H1 (cell line): ENCODE measurements around the gene SPPL3. TPM values are rescaled to one million over a fixed set of nuclear protein-coding genes. Genes with fewer than 3 reads are reported as not detected.
A peak's percentile ranks its signal among the peaks of the same experiment; 100 is the strongest.

Experiments used
- CTCF ChIA-PET: fragments of 300-600 bp; sonication (Branson Sonifier 250); formaldehyde crosslinking; loops from one replicate; lab custom pipeline; 2021; ENCODE audit not compliant: partially characterized antibody; lab: Charles Lee
- POLR2A ChIA-PET: fragments of 300-600 bp; sonication (Branson Sonifier 250); formaldehyde crosslinking; loops from one replicate; lab custom pipeline; 2021; ENCODE audit warnings: inconsistent platforms; ENCODE audit not compliant: partially characterized antibody; lab: Charles Lee
- DNase-seq, 2 experiments: peaks; one replicate each; pipeline versions ENCODE4 v3.0.0 to v3.0.0-alpha.2; 2010 to 2022; ENCODE audit warnings: low spot score in 2 of 2, low read depth in 1 of 2, mixed read lengths in 1 of 2
- FAIRE-seq: peaks from 2 replicates; lab custom pipeline; 2011; peaks lifted over from hg19 to GRCh38; lab: Jason Lieb, UNC
- H2AFZ ChIP-seq: 2 replicates; pipeline ENCODE4 v1.8.1; 2012; ENCODE audit warnings: low read length, inconsistent platforms
- H2AK5ac ChIP-seq: 2 replicates; pipeline ENCODE4 v1.6.1; 2013; ENCODE audit warnings: low read depth, low read length
- H2BK120ac ChIP-seq: replicated peaks from 2 replicates; pipeline ENCODE3; 2013; ENCODE audit warnings: low read depth, low read length, inconsistent platforms
- H2BK12ac ChIP-seq: 2 replicates; pipeline ENCODE4 v1.6.1; 2013; ENCODE audit warnings: low read depth, low read length
- H2BK15ac ChIP-seq: 2 replicates; pipeline ENCODE4 v1.6.1; 2013; ENCODE audit warnings: low read length
- H2BK20ac ChIP-seq: 2 replicates; pipeline ENCODE4 v1.6.1; 2013; ENCODE audit warnings: low read length
- H2BK5ac ChIP-seq: 2 replicates; pipeline ENCODE4 v1.6.1; 2013; ENCODE audit warnings: low read depth, low read length
- H3K14ac ChIP-seq: 2 replicates; pipeline ENCODE4 v1.6.1; 2013; ENCODE audit warnings: inconsistent platforms; ENCODE audit not compliant: insufficient read length
- H3K18ac ChIP-seq: 2 replicates; pipeline ENCODE4 v1.6.1; 2013; ENCODE audit warnings: low read length; ENCODE audit errors: extremely low read depth
- H3K23ac ChIP-seq: 2 replicates; pipeline ENCODE4 v1.6.1; 2013; ENCODE audit warnings: inconsistent platforms; ENCODE audit not compliant: insufficient read length
- H3K23me2 ChIP-seq: 2 replicates; pipeline ENCODE4 v1.6.1; 2013; ENCODE audit warnings: low read depth, low read length
- H3K27ac ChIP-seq: 2 replicates; pipeline ENCODE4 v1.6.1; 2011; ENCODE audit warnings: low read depth, low read length, inconsistent platforms
- H3K27me3 ChIP-seq, 4 experiments: replicated peaks in 1 of 4; 1 replicate in 1 of 4; 2 replicates in 3 of 4; pipeline versions ENCODE4 v1.6.1 to v1.8.1; 2011 to 2013; ENCODE audit warnings: low read length in 3 of 4, mild to moderate bottlenecking in 3 of 4, inconsistent platforms in 2 of 4, mixed read lengths in 2 of 4, moderate library complexity in 1 of 4; ENCODE audit not compliant: control insufficient read depth in 3 of 4, insufficient read depth in 3 of 4; ENCODE audit errors: extremely low read depth in 1 of 4
- H3K36me3 ChIP-seq, 4 experiments: 2 replicates each; pipeline versions ENCODE4 v1.6.1 to v1.8.1; 2011 to 2013; ENCODE audit warnings: mild to moderate bottlenecking in 4 of 4, low read length in 3 of 4, moderate library complexity in 2 of 4, control low read depth in 1 of 4, inconsistent platforms in 1 of 4; ENCODE audit not compliant: insufficient read depth in 4 of 4, control insufficient read depth in 2 of 4
- H3K4ac ChIP-seq: replicated peaks from 2 replicates; pipeline ENCODE3; 2013; ENCODE audit warnings: low read length, low read depth, mixed read lengths, inconsistent platforms; ENCODE audit not compliant: insufficient read length
- H3K4me1 ChIP-seq, 4 experiments: replicated peaks in 1 of 4; 1 replicate in 1 of 4; 2 replicates in 3 of 4; pipeline versions ENCODE4 v1.6.1 to v1.8.1; 2011 to 2013; ENCODE audit warnings: low read length in 3 of 4, inconsistent platforms in 2 of 4, mixed read lengths in 1 of 4; ENCODE audit not compliant: insufficient read depth in 4 of 4, control insufficient read depth in 3 of 4
- H3K4me2 ChIP-seq, 2 experiments: 2 replicates each; pipeline versions ENCODE4 v1.6.1 to v1.8.1; 2011 to 2013; ENCODE audit warnings: low read depth in 2 of 2, low read length in 2 of 2, control low read depth in 1 of 2, inconsistent platforms in 1 of 2, mild to moderate bottlenecking in 1 of 2; ENCODE audit not compliant: insufficient read depth in 1 of 2
- H3K4me3 ChIP-seq, 4 experiments: fragments of 200-600, 300-600 bp in 1 of 4; sonication (generic), shearing (Covaris generic), sonication (Bioruptor Twin) in 1 of 4; 2 replicates each; pipeline versions ENCODE4 v1.5.1 to v1.8.1; 2011 to 2016; ENCODE audit warnings: low read length in 4 of 4, low read depth in 3 of 4, control low read depth in 2 of 4, inconsistent platforms in 2 of 4, mild to moderate bottlenecking in 2 of 4, mixed read lengths in 1 of 4, moderate library complexity in 1 of 4; ENCODE audit not compliant: insufficient read depth in 2 of 4; ENCODE audit errors: extremely low read depth in 1 of 4
- H3K56ac ChIP-seq: replicated peaks from 2 replicates; pipeline ENCODE3; 2013; ENCODE audit warnings: low read depth, mild to moderate bottlenecking, mixed read lengths, low read length, inconsistent platforms; ENCODE audit not compliant: insufficient read length
- H3K79me1 ChIP-seq: 2 replicates; pipeline ENCODE4 v1.6.1; 2013; ENCODE audit warnings: low read depth, low read length, control low read depth
- H3K79me2 ChIP-seq, 2 experiments: 2 replicates each; pipeline versions ENCODE4 v1.6.1 to v1.8.1; 2012 to 2013; ENCODE audit warnings: low read length in 2 of 2, mild to moderate bottlenecking in 2 of 2, inconsistent platforms in 1 of 2; ENCODE audit not compliant: insufficient read depth in 2 of 2, control insufficient read depth in 1 of 2
- H3K9ac ChIP-seq, 4 experiments: replicated peaks in 1 of 4; 1 replicate in 1 of 4; 2 replicates in 3 of 4; pipeline versions ENCODE4 v1.6.1 to v1.8.1; 2011 to 2013; ENCODE audit warnings: low read depth in 3 of 4, low read length in 3 of 4, control low read depth in 2 of 4, mild to moderate bottlenecking in 2 of 4, moderate library complexity in 2 of 4, inconsistent platforms in 1 of 4; ENCODE audit errors: extremely low read depth in 1 of 4
- H3K9me3 ChIP-seq, 2 experiments: 2 replicates each; pipeline versions ENCODE4 v1.6.1 to v1.8.1; 2012 to 2013; ENCODE audit warnings: mild to moderate bottlenecking in 2 of 2, moderate library complexity in 2 of 2, control low read depth in 1 of 2, inconsistent platforms in 1 of 2, low read depth in 1 of 2, low read length in 1 of 2, mixed read lengths in 1 of 2; ENCODE audit not compliant: insufficient read depth in 2 of 2
- H4K20me1 ChIP-seq, 2 experiments: replicated peaks in 1 of 2; 2 replicates each; pipeline versions ENCODE3 to v1.8.1; 2011 to 2013; ENCODE audit warnings: inconsistent platforms in 2 of 2, low read length in 2 of 2, mild to moderate bottlenecking in 1 of 2; ENCODE audit not compliant: insufficient read depth in 2 of 2, control insufficient read depth in 1 of 2
- H4K5ac ChIP-seq: 2 replicates; pipeline ENCODE4 v1.6.1; 2013; ENCODE audit warnings: low read length, low read depth, mixed read lengths, inconsistent platforms; ENCODE audit not compliant: insufficient read length
- H4K8ac ChIP-seq: 2 replicates; pipeline ENCODE4 v1.8.0; 2013; ENCODE audit warnings: mild to moderate bottlenecking, moderate library complexity, low read length, inconsistent platforms; ENCODE audit not compliant: insufficient read depth; ENCODE audit errors: extremely low read depth
- H4K91ac ChIP-seq: replicated peaks from 2 replicates; pipeline ENCODE3; 2013; ENCODE audit warnings: low read length, mixed read lengths, inconsistent platforms; ENCODE audit not compliant: insufficient read length
- CEBPB ChIP-seq: IDR thresholded peaks from 2 replicates; pipeline ENCODE4 v1.6.1; 2012; ENCODE audit warnings: low read depth, low read length
- CHD1 ChIP-seq: IDR thresholded peaks from 2 replicates; pipeline ENCODE4 v1.6.1; 2012; ENCODE audit warnings: low read depth, low read length, improper control_type of control experiment
- EP300 ChIP-seq, 2 experiments: IDR thresholded peaks; 1 replicate in 1 of 2; 2 replicates in 1 of 2; pipeline ENCODE4 v1.6.1; 2011 to 2012; ENCODE audit warnings: low read depth in 2 of 2, low read length in 2 of 2, mild to moderate bottlenecking in 2 of 2, borderline replicate concordance in 1 of 2, inconsistent platforms in 1 of 2, moderate library complexity in 1 of 2
- EZH2 ChIP-seq: fragments of 200-600 bp; sonication (generic); IDR thresholded peaks from 2 replicates; pipeline ENCODE4 v1.7.1; 2012; ENCODE audit warnings: low read depth, mild to moderate bottlenecking, moderate library complexity, low read length, inconsistent platforms; ENCODE audit not compliant: severe bottlenecking
- GTF2F1 ChIP-seq: IDR thresholded peaks from 2 replicates; pipeline ENCODE4 v1.6.1; 2012; ENCODE audit warnings: low read depth, low read length, improper control_type of control experiment, borderline replicate concordance
- HDAC2 ChIP-seq, 2 experiments: fragments of 300-600 bp in 1 of 2; sonication (generic) in 1 of 2; IDR thresholded peaks; 2 replicates each; pipeline ENCODE4 v1.6.1; 2011 to 2012; ENCODE audit warnings: low read depth in 2 of 2, low read length in 2 of 2, mild to moderate bottlenecking in 2 of 2, moderate library complexity in 2 of 2, borderline replicate concordance in 1 of 2, inconsistent platforms in 1 of 2
- POU5F1 ChIP-seq: IDR thresholded peaks from 2 replicates; pipeline ENCODE4 v1.6.1; 2011; ENCODE audit warnings: low read depth, mild to moderate bottlenecking, low read length, moderate library complexity
- RBBP5 ChIP-seq: IDR thresholded peaks from 2 replicates; pipeline ENCODE4 v1.7.1; 2012; ENCODE audit warnings: low read depth, mild to moderate bottlenecking, inconsistent platforms, low read length, moderate library complexity, borderline replicate concordance
- SAP30 ChIP-seq: fragments of 300-600 bp; sonication (generic); IDR thresholded peaks from 2 replicates; pipeline ENCODE4 v1.7.1; 2012; ENCODE audit warnings: low read length, moderate library complexity, mild to moderate bottlenecking, inconsistent platforms; ENCODE audit not compliant: insufficient read depth, insufficient replicate concordance
- SUZ12 ChIP-seq: fragments of 200-600 bp; sonication (generic); IDR thresholded peaks from 2 replicates; pipeline ENCODE4 v1.6.1; 2012; ENCODE audit warnings: mild to moderate bottlenecking, inconsistent platforms, low read length, moderate library complexity, mixed read lengths
- TCF12 ChIP-seq: IDR thresholded peaks from 2 replicates; pipeline ENCODE4 v1.6.1; 2011; ENCODE audit warnings: low read depth, mild to moderate bottlenecking, low read length
- WGBS, 2 experiments: shearing (Covaris generic) in 1 of 2; methylation state at CpG; one replicate each; pipeline versions ENCODE4 v1.1.6 to v1.1.7; 2013 to 2015; ENCODE audit warnings: low lambda C conversion rate in 2 of 2, mixed read lengths in 2 of 2, inconsistent platforms in 1 of 2, low coverage in 1 of 2, missing lambda C conversion rate in 1 of 2; ENCODE audit not compliant: insufficient replicate concordance in 2 of 2, insufficient coverage in 1 of 2, insufficient read length in 1 of 2; ENCODE audit errors: extremely low coverage in 1 of 2, missing lambda C conversion rate in 1 of 2; 5-methylcytosine and 5-hydroxymethylcytosine counted together
- polyA plus RNA-seq, 7 experiments: library from polyadenylated mRNA; depleted of rRNA in 3 of 7; stranded (reverse) in 5 of 7; unstranded in 2 of 7; fragments of >200 nt in 5 of 7; fragments of 200-250 nt in 2 of 7; gene quantifications; 1 replicate in 5 of 7; 2 replicates in 1 of 7; 4 replicates in 1 of 7; pipeline versions ENCODE4 v1.2.1 to v1.2.3, GENCODE V29; 2011 to 2013; ENCODE audit warnings: missing spikeins in 2 of 7, mixed read lengths in 2 of 7
- total RNA-seq: library from RNA; stranded (reverse); fragmentation: NEBNext Ultra II Directional; extraction: Animal tissue kit (Norgen Biotek cat#: 25700); gene quantifications from 2 replicates; pipeline ENCODE4 v1.2.1, GENCODE V29; 2021

SPPL3 gene
- total and polyA plus RNA-seq, 2 of the 8 experiments (the other 6 are each of a cell fraction or from before 2014, with no cell fraction given): 27.3 to 48.4 TPM

DNA sequence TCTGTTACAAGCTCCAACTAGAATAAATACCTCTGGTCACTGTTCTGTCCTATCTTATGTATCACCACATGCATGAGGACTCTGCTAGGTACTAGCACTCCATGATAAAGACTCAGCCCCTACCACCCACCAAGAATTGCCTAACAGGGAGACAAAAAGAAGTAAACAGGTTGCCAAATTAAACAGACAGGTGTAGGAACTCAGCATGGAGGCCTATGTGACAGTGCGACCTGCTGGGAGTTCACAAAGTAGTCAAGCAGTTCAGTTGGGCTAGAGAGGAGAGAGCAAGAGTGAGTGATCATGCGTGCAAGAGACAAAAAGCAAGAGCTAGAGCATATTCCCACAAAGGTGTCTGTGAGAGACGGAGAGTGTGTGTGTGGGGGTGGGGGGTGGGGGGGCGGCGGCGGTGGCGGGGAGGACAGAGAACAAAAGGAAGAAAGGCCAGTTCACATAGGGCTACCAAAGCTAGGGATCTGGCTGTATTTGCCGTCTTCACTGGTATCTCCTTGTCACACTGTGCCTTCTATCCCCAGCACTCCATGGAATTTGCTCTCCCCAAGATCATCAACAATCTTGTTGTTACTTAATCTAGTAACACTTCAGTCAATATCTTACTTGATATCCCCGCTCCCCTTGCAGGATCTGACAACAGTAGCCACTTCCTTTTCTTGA lies 81.2 kb downstream of the SPPL3 start:
- Histone ChIP-seq H2BK5ac (no peak overlapping the region), H2AFZ (no peak overlapping the region), H3K4me2 (peak overlapping the region; percentile 48 to 52; a peak in 3 of 4 replicates), H3K9me3 (no peaks in the 10 kb centered on the region), H4K20me1 (peaks cover 0 to 8% of the 10 kb centered on the region in 2 experiments), H3K14ac (no peak overlapping the region), H3K36me3 (no peaks in the 10 kb centered on the region), H3K79me2 (peaks cover 0 to 71% of the 10 kb centered on the region in 2 experiments; a peak in 2 of 4 replicates), H3K79me1 (peaks cover 7% of the 10 kb centered on the region; the same call in 1 of the 2 replicates), H3K4me1 (peaks cover 0 to 6% (median 2%) of the 10 kb centered on the region in 4 experiments; a peak in 2 of 7 replicates), H2AK5ac (no peak overlapping the region), H3K27ac (0 out of 2 replicates have a peak overlapping the region, but pooled peaks have one; percentile 0), H3K4me3 (no peak overlapping the region), H3K23me2 (no peaks in the 10 kb centered on the region), H3K9ac (no peak overlapping the region; a peak in 1 of 7 replicates), H2BK120ac (no peak overlapping the region), H4K5ac (no peak overlapping the region), H2BK20ac (no peak overlapping the region), H3K18ac (no peak overlapping the region), H4K8ac (no peak overlapping the region), H2BK12ac (no peak overlapping the region; the same call in 1 of the 2 replicates), H4K91ac (no peak overlapping the region), H3K27me3 (no peaks in the 10 kb centered on the region), H3K4ac (no peak overlapping the region), H3K23ac (no peak overlapping the region), H2BK15ac (no peak overlapping the region), H3K56ac (no peak overlapping the region)
- 50% methylated on average over 5 of the region's 9 CpGs; no CpG with 5 or more reads in 1 of the 2 experiments for WGBS, 2 experiments
- FAIRE-seq (peak; percentile 84), DNase-seq (no peak)
- CTCF ChIA-PET: interaction anchor here (0.5 to 2.4 kb wide), 8 partner anchors 9 to 129 kb away, joined by 3 to 8 read pairs (median 3); no protein-coding TSS in a partner anchor
- POLR2A ChIA-PET: interaction anchor here (0.7 to 1.0 kb wide), 2 partner anchors 12 to 25 kb away, joined by 3 to 4 read pairs; no protein-coding TSS in a partner anchor
- no peak for TF ChIP-seq SAP30
- peak; percentile 91 for TF ChIP-seq CEBPB
- no peak for TF ChIP-seq EZH2
- TF ChIP-seq POU5F1: no peak
- no peak; a peak in 1 of 3 replicates for TF ChIP-seq EP300 (IDR thresholded peaks at IDR 0.05; ENCODE audit: borderline replicate concordance in 1 of 2, low read depth in 2 of 2, low read length in 2 of 2)
- TF ChIP-seq GTF2F1: no peak
- no peak for TF ChIP-seq CHD1
- no peak for TF ChIP-seq RBBP5
- TF ChIP-seq TCF12: 0 out of 2 replicates have a peak, but pooled peaks have one; percentile 63
- TF ChIP-seq HDAC2 (IDR thresholded peaks at IDR 0.05; ENCODE audit: borderline replicate concordance in 1 of 2, low read depth in 2 of 2, low read length in 2 of 2): 0 out of 4 replicates have a peak, but pooled peaks of 1 of the 2 experiments have one; percentile 41
- no peak for TF ChIP-seq SUZ12
